HCEC 1CT (cell line): ENCODE data around the gene MSLN.
"Not testable (repeated sequence)": the region's sequence is repeated elsewhere in the genome, so short reads cannot be mapped to it uniquely, and the experiment has no call there.

ENCODE experiments used
- DNase-seq: peaks from one replicate; pipeline ENCODE4 v3.0.0-alpha.2; 2017

MSLN gene

GRCh38 chr16:735982-736453 is 24.5 kb upstream of the MSLN start:
- DNase-seq: no peak

GRCh38 chr16:736936-737481 is 23.5 kb upstream of the MSLN start:
- DNase-seq: no peak

GRCh38 chr16:739560-740458 is 20.7 kb upstream of the MSLN start:
- DNase-seq: no peak

GRCh38 chr16:740459-740763 is 20.1 kb upstream of the MSLN start:
- no peak for DNase-seq

- peak; percentile 83 for DNase-seq
Observed at GRCh38 chr16:740764-741505, 19.6 kb upstream of the MSLN start, which contains the start of gene CIAO3. TSS of gene CIAO3 (minus strand) at chr16:740997. CDS start at chr16:740985, 12 bp downstream.

DNA sequence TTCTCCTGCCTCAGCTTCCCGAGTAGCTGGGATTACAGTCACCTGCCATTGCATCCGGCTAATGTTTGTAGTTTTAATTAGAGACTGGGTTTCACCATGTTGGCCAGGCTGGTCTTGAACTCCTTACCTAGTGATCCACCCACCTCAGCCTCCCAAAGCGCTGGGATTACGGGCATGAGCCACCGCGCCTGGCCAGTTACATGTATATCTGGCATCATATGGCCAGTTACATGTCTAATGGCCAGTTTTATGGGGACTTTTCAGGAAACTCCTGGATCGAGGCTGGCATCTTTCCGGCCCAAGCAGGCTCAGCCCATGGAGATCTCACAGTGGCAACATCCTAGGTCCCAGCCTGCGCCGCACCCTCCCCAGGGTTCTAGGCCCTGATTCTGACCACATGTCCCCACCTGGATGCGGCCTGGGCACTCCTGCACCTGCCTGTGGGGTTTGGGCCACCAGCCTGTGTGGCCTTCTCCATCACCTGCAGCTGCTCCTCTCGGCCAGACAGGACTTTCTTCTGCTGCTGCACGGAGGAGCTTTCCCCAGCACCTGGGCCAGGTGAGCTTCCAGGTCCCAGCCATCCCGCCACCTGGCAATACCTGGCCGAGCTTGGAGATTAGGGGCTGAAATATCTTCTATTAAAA is 18.4 kb upstream of the MSLN start:
- DNase-seq: no peak

GRCh38 chr16:742894-743293 is 17.6 kb upstream of the MSLN start:
- DNase-seq: not testable (repeated sequence)

- DNase-seq: no peak
Observed at GRCh38 chr16:743794-744500, 16.6 kb upstream of the MSLN start.

GRCh38 chr16:745739-746138 is 14.8 kb upstream of the MSLN start:
- DNase-seq: no peak

GRCh38 chr16:746637-747036 is 13.9 kb upstream of the MSLN start:
- DNase-seq: no peak

GRCh38 chr16:747978-748746 is 12.4 kb upstream of the MSLN start:
- no peak for DNase-seq

- DNase-seq: peak; percentile 67
Observed at GRCh38 chr16:749010-749409, 11.5 kb upstream of the MSLN start.

DNA sequence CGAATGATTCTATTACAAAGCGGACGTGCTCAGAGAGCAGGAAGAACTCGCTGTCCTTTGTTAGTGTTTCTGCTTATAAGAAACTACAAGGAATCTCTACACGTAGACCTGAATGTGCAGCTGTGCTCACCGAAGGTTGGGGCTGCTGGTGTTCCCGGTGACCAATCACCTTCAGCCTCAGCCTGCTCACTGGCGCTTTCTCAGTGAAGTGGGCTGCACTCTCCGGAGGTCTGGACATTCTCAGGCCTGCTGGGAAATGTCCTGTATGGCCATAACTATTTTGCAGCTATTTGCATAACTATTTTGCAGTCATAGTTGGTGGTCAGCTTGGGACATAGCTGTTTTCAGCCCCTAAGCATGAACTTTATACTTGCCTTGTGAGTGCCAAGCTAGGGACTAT is 10.0 kb upstream of the MSLN start:
- DNase-seq: no peak

DNA sequence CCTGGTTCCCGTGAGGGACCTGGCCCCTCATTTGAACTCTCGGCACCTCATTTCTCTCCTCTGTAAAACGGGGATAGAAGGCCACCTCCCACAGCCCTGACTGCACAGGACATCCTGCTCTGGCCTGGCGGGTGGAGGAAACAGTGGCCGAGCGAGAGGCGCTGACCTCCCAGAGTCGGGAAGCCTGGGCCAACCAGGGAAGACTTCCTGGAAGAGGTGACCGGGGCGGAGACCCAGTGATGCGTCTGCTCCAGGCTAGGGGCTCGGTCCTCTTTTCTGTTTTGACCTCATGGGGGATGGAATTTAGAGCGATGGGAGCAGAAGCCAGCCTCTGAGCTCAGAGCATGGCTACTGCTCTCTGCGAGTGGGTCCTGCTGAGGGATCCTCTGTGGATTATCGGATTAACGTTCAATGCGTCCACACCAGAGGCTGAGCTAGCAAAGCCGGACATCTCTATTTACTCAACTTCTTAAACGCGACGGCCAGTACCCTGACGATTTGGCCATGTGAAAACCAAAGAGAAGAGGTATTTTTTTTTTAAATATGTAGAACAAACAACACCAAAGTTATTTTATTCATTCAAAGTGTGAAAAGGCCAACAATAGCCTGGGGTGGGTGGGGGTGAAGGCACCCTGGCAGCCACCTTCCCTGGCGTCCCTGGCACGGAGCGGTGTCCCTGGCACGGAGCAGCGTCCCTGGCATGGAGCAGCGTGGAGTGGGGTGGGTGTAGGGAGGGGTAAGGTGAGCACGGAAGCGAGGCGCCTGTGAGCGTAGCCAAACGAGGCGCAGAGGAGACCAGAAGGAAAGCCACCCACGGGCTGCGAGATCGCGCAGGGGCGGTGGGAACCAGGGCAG is 9.2 kb upstream of the MSLN start:
- no peak for DNase-seq

DNA sequence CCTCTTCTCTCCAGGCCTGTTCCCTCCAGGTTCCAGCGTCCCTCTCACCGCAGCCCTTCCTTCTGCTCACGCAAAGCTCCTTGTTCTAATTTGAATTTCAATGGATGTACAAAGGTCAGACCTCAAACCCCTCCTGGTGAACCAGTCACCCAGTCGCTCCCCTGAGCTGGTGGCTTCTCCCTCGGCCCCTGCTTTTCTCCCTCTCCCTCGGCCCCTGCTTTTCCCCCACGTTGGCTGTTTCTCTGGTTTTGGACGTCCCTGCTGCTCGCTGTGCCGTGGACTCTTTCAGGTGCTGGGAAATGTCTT is 8.6 kb upstream of the MSLN start:
- DNase-seq: no peak

DNA sequence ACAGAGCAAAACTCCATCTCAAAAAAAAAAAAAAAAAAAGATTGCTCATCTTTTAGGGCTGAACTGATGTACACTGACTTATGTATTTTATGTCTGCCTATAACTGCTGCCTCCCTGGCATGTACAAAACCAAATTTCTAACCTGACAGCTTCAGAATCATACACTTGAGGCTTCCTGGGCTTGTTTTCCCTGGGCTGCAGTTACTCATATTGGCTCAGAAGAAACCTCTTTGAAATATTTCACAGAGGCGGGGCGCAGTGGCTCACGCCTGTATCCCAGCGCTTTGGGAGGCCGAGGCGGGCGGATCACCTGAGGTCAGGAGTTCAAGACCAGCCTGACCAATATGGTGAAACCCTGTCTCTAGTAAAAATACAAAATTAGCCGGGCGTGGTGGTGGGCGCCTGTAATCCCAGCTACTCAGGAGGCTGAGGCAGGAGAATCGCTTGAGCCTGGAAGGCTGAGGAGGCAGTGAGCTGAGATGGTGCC is 6.4 kb upstream of the MSLN start:
- DNase-seq: not testable (repeated sequence)

GRCh38 chr16:754656-755055 is 5.9 kb upstream of the MSLN start:
- DNase-seq: no peak

DNA sequence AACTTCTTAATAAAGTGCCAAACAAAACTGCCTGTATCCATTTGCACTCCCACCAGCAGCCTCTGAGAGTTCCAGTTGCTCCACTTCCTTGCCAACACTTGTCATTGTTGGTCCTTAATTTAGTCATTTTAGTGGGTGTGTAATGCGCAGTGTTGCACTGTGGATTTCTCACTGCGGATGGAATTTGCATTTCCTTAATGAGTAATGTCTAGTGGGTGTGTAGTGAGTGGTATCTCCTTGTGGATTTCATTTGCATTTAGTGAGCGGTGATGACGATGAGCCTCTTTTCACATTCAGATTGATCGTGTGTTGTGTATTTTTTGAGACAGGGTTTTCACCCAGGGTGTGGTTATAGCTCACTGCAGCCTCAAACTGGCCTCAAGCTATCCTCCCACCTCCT is 4.1 kb upstream of the MSLN start:
- DNase-seq: no peak

- DNase-seq: no peak
Observed at GRCh38 chr16:759110-759910, 1.2 kb upstream of the MSLN start.

- DNase-seq: no peak
Observed at GRCh38 chr16:760065-760464, 469 bp upstream of the MSLN start.
